HepG2 (cell line): ENCODE data around the gene DLX4. TPM values are rescaled to one million over a fixed set of nuclear protein-coding genes. Genes with fewer than 3 reads are reported as not detected.

Experiments used
- ADNP ChIP-seq: sonication (generic); formaldehyde crosslinking; IDR thresholded peaks from 2 replicates; pipeline ENCODE4 v1.4.0; 2020; ENCODE audit warnings: missing genetic modification reagents
- DNMT1 ChIP-seq: sonication (generic); formaldehyde crosslinking; IDR thresholded peaks from 2 replicates; pipeline ENCODE4 v1.5.1; 2020; ENCODE audit warnings: mild to moderate bottlenecking, missing genetic modification reagents
- ETV5 ChIP-seq: IDR thresholded peaks from 2 replicates; pipeline ENCODE4 v1.6.1; 2018; ENCODE audit warnings: missing biosample characterization, missing genetic modification reagents, inconsistent platforms, borderline replicate concordance
- FIP1L1 ChIP-seq: fragments of 200-400 bp; formaldehyde crosslinking; IDR thresholded peaks from 2 replicates; pipeline ENCODE4 v1.6.1; 2018; ENCODE audit warnings: low read depth, mild to moderate bottlenecking, low read length, moderate library complexity, borderline replicate concordance; ENCODE audit not compliant: insufficient read depth
- GABPB1 ChIP-seq: IDR thresholded peaks from 2 replicates; pipeline ENCODE4 v1.6.1; 2016; ENCODE audit warnings: mild to moderate bottlenecking, missing genetic modification reagents, moderate library complexity, missing compliant biosample characterization
- GZF1 ChIP-seq: sonication (generic); formaldehyde crosslinking; IDR thresholded peaks from 2 replicates; pipeline ENCODE4 v1.5.1; 2020; ENCODE audit warnings: mild to moderate bottlenecking, missing genetic modification reagents
- HDAC2 ChIP-seq: sonication (generic); formaldehyde crosslinking; IDR thresholded peaks from 2 replicates; pipeline ENCODE4 v1.4.0; 2020; ENCODE audit warnings: missing genetic modification reagents
- KLF6 ChIP-seq: IDR thresholded peaks from 2 replicates; pipeline ENCODE4 v1.8.0; 2016; ENCODE audit warnings: missing biosample characterization, missing genetic modification reagents
- NR2C2 ChIP-seq: sonication (generic); formaldehyde crosslinking; IDR thresholded peaks from 2 replicates; pipeline ENCODE4 v1.4.0; 2020; ENCODE audit warnings: missing genetic modification reagents, mild to moderate bottlenecking, moderate library complexity, borderline replicate concordance
- NRL ChIP-seq: sonication (generic); formaldehyde crosslinking; IDR thresholded peaks from 2 replicates; pipeline ENCODE4 v1.5.0; 2020; ENCODE audit warnings: missing genetic modification reagents, mild to moderate bottlenecking, moderate library complexity, borderline replicate concordance
- RBM39 ChIP-seq: fragments of 200-400 bp; formaldehyde crosslinking; IDR thresholded peaks from one replicate; pipeline ENCODE4 v1.6.1; 2018; ENCODE audit warnings: antibody characterized with exemption, mild to moderate bottlenecking, low read depth, low read length; ENCODE audit not compliant: poor library complexity, severe bottlenecking
- REXO4 ChIP-seq: sonication (generic); formaldehyde crosslinking; IDR thresholded peaks from 2 replicates; pipeline ENCODE4 v1.8.0; 2022; ENCODE audit warnings: missing genetic modification reagents, mild to moderate bottlenecking, borderline replicate concordance
- RFXANK ChIP-seq: IDR thresholded peaks from 2 replicates; pipeline ENCODE4 v1.6.1; 2016
- RFXAP ChIP-seq: sonication (generic); formaldehyde crosslinking; IDR thresholded peaks from 2 replicates; pipeline ENCODE4 v1.4.0; 2020; ENCODE audit warnings: missing genetic modification reagents, borderline replicate concordance
- RXRB ChIP-seq: IDR thresholded peaks from 2 replicates; pipeline ENCODE4 v1.6.1; 2016; ENCODE audit warnings: borderline replicate concordance, missing genetic modification reagents, missing compliant biosample characterization
- SPEN ChIP-seq: sonication (generic); formaldehyde crosslinking; IDR thresholded peaks from 2 replicates; pipeline ENCODE4 v1.5.1; 2020; ENCODE audit warnings: low read depth, mild to moderate bottlenecking, missing genetic modification reagents
- ZFY ChIP-seq: sonication (generic); formaldehyde crosslinking; IDR thresholded peaks from 2 replicates; pipeline ENCODE4 v1.4.0; 2020; ENCODE audit warnings: missing genetic modification reagents
- ZNF274 ChIP-seq: sonication (generic); formaldehyde crosslinking; IDR thresholded peaks from 2 replicates; pipeline ENCODE4 v1.5.1; 2020; ENCODE audit warnings: mild to moderate bottlenecking, missing genetic modification reagents
- ZNF441 ChIP-seq: sonication (generic); formaldehyde crosslinking; IDR thresholded peaks from 2 replicates; pipeline ENCODE4 v1.7.0; 2021; ENCODE audit warnings: missing genetic modification reagents, borderline replicate concordance
- ZNF713 ChIP-seq: sonication (generic); formaldehyde crosslinking; IDR thresholded peaks from 2 replicates; pipeline ENCODE4 v1.4.0; 2020; ENCODE audit warnings: mild to moderate bottlenecking, missing genetic modification reagents
- ZZZ3 ChIP-seq: sonication (generic); formaldehyde crosslinking; IDR thresholded peaks from 2 replicates; pipeline ENCODE4 v1.4.0; 2020; ENCODE audit warnings: missing genetic modification reagents, mild to moderate bottlenecking, borderline replicate concordance
- polyA plus RNA-seq, 8 experiments: library from polyadenylated mRNA; depleted of rRNA in 3 of 8; stranded (reverse) in 7 of 8; unstranded in 1 of 8; fragments of >200 nt; fragmentation: Illumina TruSeq in 4 of 8; extraction: Trizol in 4 of 8; gene quantifications; 2 replicates each; pipeline versions ENCODE4 v1.2.1 to v1.2.3, GENCODE V29; 2011 to 2016; ENCODE audit warnings: low read depth in 4 of 8, missing spikeins in 1 of 8, mixed read lengths in 1 of 8; ENCODE audit not compliant: insufficient read depth in 1 of 8
- total RNA-seq, 5 experiments: library from RNA; depleted of rRNA; stranded (reverse); fragments of >200 nt; fragmentation: Illumina TruSeq; extraction: Trizol; gene quantifications; 2 replicates each; pipeline ENCODE4 v1.2.3, GENCODE V29; 2016; ENCODE audit warnings: low read depth in 1 of 5
- TF ChIP-seq, protein P1 (sequence below): IDR thresholded peaks from 2 replicates; pipeline ENCODE4 v1.6.1; 2012; ENCODE audit warnings: inconsistent platforms
- TF ChIP-seq, protein P2 (sequence below): IDR thresholded peaks from 2 replicates; pipeline ENCODE4 v1.4.0; 2020; ENCODE audit warnings: mild to moderate bottlenecking, missing genetic modification reagents
- TF ChIP-seq, protein P3 (sequence below): sonication (generic); formaldehyde crosslinking; conservative IDR thresholded peaks from 2 replicates; pipeline ENCODE4 v1.4.0; 2020; ENCODE audit warnings: mild to moderate bottlenecking, missing genetic modification reagents, moderate library complexity

The DLX4 gene
- total and polyA plus RNA-seq, 2 of the 13 experiments (the other 11 are each of a cell fraction or from before 2014, with no cell fraction given), result 0.55 to 2.3 TPM

DNA sequence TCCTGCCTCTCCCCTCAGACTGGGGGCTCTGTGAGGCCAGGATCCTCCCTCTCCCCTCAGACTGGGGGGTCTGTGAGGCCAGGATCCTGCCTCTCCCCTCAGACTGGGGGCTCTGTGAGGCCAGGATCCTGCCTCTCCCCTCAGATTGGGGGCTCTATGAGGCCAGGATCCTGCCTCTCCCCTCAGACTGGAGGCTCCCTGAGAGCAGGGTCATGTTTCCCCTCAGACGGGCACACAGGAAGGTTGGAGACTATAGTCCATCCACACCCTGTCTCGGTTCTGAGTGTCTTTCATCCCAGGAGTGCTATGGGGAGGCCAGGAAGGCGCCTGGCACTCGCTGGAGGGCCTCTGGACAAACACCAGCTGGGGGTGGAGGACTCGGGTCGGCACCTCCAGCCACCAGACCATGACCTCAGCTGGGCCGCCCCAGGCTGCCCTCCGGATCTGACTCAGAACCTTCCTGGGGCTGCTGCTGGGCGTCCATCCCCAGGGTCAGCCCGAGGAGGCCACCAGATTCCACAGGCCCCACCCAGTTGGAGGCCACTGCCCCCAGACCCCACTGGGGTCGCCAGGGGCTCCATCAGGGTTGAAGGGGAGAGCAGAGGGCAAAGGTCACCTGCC lies 21.9 kb upstream of the DLX4 start (continued):
- peak; percentile 18; the same call in 1 of the 2 replicates for TF ChIP-seq NR2C2 (CRISPR knock-in tag)
- TF ChIP-seq ZNF713 (CRISPR knock-in tag), result no peak
- TF ChIP-seq ADNP (CRISPR knock-in tag), result no peak
- no peak for TF ChIP-seq HDAC2 (CRISPR knock-in tag)
- no peak for TF ChIP-seq GZF1 (CRISPR knock-in tag)
- no peak for TF ChIP-seq RBM39
- no peak for TF ChIP-seq RFXAP (CRISPR knock-in tag)
- TF ChIP-seq, protein P1, sequence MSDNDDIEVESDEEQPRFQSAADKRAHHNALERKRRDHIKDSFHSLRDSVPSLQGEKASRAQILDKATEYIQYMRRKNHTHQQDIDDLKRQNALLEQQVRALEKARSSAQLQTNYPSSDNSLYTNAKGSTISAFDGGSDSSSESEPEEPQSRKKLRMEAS, result no peak
- no peak for TF ChIP-seq FIP1L1
- no peak for TF ChIP-seq KLF6 (CRISPR knock-in tag)
- TF ChIP-seq RFXANK (CRISPR knock-in tag), result no peak
- 0 out of 2 replicates have a peak, but pooled peaks have one; percentile 21 for TF ChIP-seq RXRB
- TF ChIP-seq GABPB1, result peak; percentile 36; the same call in 1 of the 2 replicates
- TF ChIP-seq NRL (CRISPR knock-in tag), result no peak
- TF ChIP-seq, protein P2, sequence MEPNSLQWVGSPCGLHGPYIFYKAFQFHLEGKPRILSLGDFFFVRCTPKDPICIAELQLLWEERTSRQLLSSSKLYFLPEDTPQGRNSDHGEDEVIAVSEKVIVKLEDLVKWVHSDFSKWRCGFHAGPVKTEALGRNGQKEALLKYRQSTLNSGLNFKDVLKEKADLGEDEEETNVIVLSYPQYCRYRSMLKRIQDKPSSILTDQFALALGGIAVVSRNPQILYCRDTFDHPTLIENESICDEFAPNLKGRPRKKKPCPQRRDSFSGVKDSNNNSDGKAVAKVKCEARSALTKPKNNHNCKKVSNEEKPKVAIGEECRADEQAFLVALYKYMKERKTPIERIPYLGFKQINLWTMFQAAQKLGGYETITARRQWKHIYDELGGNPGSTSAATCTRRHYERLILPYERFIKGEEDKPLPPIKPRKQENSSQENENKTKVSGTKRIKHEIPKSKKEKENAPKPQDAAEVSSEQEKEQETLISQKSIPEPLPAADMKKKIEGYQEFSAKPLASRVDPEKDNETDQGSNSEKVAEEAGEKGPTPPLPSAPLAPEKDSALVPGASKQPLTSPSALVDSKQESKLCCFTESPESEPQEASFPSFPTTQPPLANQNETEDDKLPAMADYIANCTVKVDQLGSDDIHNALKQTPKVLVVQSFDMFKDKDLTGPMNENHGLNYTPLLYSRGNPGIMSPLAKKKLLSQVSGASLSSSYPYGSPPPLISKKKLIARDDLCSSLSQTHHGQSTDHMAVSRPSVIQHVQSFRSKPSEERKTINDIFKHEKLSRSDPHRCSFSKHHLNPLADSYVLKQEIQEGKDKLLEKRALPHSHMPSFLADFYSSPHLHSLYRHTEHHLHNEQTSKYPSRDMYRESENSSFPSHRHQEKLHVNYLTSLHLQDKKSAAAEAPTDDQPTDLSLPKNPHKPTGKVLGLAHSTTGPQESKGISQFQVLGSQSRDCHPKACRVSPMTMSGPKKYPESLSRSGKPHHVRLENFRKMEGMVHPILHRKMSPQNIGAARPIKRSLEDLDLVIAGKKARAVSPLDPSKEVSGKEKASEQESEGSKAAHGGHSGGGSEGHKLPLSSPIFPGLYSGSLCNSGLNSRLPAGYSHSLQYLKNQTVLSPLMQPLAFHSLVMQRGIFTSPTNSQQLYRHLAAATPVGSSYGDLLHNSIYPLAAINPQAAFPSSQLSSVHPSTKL, result peak; percentile 29; the same call in 1 of the 2 replicates
- no peak for TF ChIP-seq SPEN (CRISPR knock-in tag)
- peak; percentile 70 for TF ChIP-seq ETV5 (CRISPR knock-in tag)
- TF ChIP-seq, protein P3, sequence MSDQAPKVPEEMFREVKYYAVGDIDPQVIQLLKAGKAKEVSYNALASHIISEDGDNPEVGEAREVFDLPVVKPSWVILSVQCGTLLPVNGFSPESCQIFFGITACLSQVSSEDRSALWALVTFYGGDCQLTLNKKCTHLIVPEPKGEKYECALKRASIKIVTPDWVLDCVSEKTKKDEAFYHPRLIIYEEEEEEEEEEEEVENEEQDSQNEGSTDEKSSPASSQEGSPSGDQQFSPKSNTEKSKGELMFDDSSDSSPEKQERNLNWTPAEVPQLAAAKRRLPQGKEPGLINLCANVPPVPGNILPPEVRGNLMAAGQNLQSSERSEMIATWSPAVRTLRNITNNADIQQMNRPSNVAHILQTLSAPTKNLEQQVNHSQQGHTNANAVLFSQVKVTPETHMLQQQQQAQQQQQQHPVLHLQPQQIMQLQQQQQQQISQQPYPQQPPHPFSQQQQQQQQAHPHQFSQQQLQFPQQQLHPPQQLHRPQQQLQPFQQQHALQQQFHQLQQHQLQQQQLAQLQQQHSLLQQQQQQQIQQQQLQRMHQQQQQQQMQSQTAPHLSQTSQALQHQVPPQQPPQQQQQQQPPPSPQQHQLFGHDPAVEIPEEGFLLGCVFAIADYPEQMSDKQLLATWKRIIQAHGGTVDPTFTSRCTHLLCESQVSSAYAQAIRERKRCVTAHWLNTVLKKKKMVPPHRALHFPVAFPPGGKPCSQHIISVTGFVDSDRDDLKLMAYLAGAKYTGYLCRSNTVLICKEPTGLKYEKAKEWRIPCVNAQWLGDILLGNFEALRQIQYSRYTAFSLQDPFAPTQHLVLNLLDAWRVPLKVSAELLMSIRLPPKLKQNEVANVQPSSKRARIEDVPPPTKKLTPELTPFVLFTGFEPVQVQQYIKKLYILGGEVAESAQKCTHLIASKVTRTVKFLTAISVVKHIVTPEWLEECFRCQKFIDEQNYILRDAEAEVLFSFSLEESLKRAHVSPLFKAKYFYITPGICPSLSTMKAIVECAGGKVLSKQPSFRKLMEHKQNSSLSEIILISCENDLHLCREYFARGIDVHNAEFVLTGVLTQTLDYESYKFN (CRISPR knock-in tag), result 0 out of 2 replicates have a peak, but pooled peaks have one; percentile 21
- no peak for TF ChIP-seq ZFY (CRISPR knock-in tag)
- TF ChIP-seq ZZZ3 (CRISPR knock-in tag), result no peak
- no peak for TF ChIP-seq REXO4 (CRISPR knock-in tag)
- TF ChIP-seq DNMT1 (CRISPR knock-in tag), result no peak
- no peak for TF ChIP-seq ZNF274 (CRISPR knock-in tag)
- TF ChIP-seq ZNF441, result no peak
